HCT116 (cell line): ENCODE data around the gene SERPINE3. TPM values are rescaled to one million over a fixed set of nuclear protein-coding genes. Genes with fewer than 3 reads are reported as not detected.

Source experiments
- ATAC-seq: fragments of 200-7000 bp; cut with Tn5 transposase; 2 replicates; pipeline ENCODE4 v1.9.1; 2020; ENCODE audit warnings: mild to moderate bottlenecking, moderate library complexity
- BruUV-seq: library from RNA; stranded (reverse); fragments of 400-500 nt; replicated peaks from 2 replicates; lab custom pipeline; 2021; lab: Mats Ljungman, UMichigan
- CTCF ChIA-PET: fragments of 300-600 bp; sonication (Branson Sonifier 250); formaldehyde crosslinking; loops from one replicate; lab custom pipeline; 2021; ENCODE audit warnings: antibody characterized with exemption; lab: Charles Lee
- POLR2A ChIA-PET: fragments of 300-600, 350-600 bp; sonication (Branson Sonifier 250); formaldehyde crosslinking; loops from one replicate; lab custom pipeline; 2021; ENCODE audit warnings: antibody characterized with exemption; lab: Charles Lee
- RAD21 ChIA-PET, 2 experiments: fragments of 300-600 bp; sonication (Branson Sonifier 250); formaldehyde crosslinking; loops; one replicate each; lab custom pipeline; 2023; ENCODE audit warnings: low total read pairs in 2 of 2; ENCODE audit not compliant: uncharacterized antibody in 2 of 2, unreplicated experiment in 2 of 2, low non-redundant PET in 1 of 2; lab: Charles Lee
- DNase-seq: peaks from one replicate; pipeline ENCODE4 v3.0.0-alpha.2; 2010; ENCODE audit warnings: low read depth, low spot score
- H2AFZ ChIP-seq: fragments of 200-600 bp; shearing (Covaris generic), sonication (generic); 2 replicates; pipeline ENCODE4 v1.6.1; 2017; ENCODE audit warnings: low read depth, mixed run types, mixed read lengths, antibody characterized with exemption, low read length; ENCODE audit not compliant: poor library complexity, severe bottlenecking
- H3K27ac ChIP-seq: 2 replicates; pipeline ENCODE4 v1.5.1; 2012; ENCODE audit warnings: low read depth, low read length
- H3K27me3 ChIP-seq: fragments of 200-600 bp; sonication (generic); 2 replicates; pipeline ENCODE4 v1.6.1; 2016; ENCODE audit warnings: mixed run types, low read length, mixed read lengths; ENCODE audit not compliant: insufficient read depth
- H3K36me3 ChIP-seq, 2 experiments: fragments of 200-500 bp in 1 of 2; fragments of 200-600 bp in 1 of 2; sonication (Bioruptor generic) in 1 of 2; sonication (generic) in 1 of 2; 2 replicates each; pipeline versions ENCODE4 v1.5.1 to v1.6.1; 2014 to 2016; ENCODE audit warnings: low read length in 2 of 2, inconsistent platforms in 1 of 2, mixed read lengths in 1 of 2, mixed run types in 1 of 2; ENCODE audit not compliant: insufficient read depth in 2 of 2, control insufficient read depth in 1 of 2
- H3K4me1 ChIP-seq, 2 experiments: fragments of 200-600 bp in 1 of 2; sonication (generic) in 1 of 2; 2 replicates each; pipeline versions ENCODE4 v1.5.1 to v1.6.1; 2012 to 2017; ENCODE audit warnings: low read length in 2 of 2, inconsistent platforms in 1 of 2, mild to moderate bottlenecking in 1 of 2, mixed read lengths in 1 of 2, mixed run types in 1 of 2, moderate library complexity in 1 of 2; ENCODE audit not compliant: insufficient read depth in 2 of 2, control insufficient read depth in 1 of 2
- H3K4me2 ChIP-seq: fragments of 200-600 bp; sonication (generic); 2 replicates; pipeline ENCODE4 v1.6.1; 2017; ENCODE audit warnings: mixed run types, low read length, mixed read lengths
- H3K4me3 ChIP-seq, 2 experiments: fragments of 200-600 bp in 1 of 2; sonication (generic) in 1 of 2; replicated peaks in 1 of 2; 2 replicates each; pipeline ENCODE4 v1.5.1; 2011 to 2016; ENCODE audit warnings: low read length in 2 of 2, control low read depth in 1 of 2, low read depth in 1 of 2, mild to moderate bottlenecking in 1 of 2, mixed read lengths in 1 of 2, mixed run types in 1 of 2
- H3K79me2 ChIP-seq: fragments of 200-600 bp; sonication (generic); 2 replicates; pipeline ENCODE4 v1.6.1; 2017; ENCODE audit warnings: mild to moderate bottlenecking, mixed run types, low read length, moderate library complexity, mixed read lengths; ENCODE audit not compliant: insufficient read depth
- H3K9ac ChIP-seq: fragments of 200-600 bp; sonication (generic); 2 replicates; pipeline ENCODE4 v1.6.1; 2016; ENCODE audit warnings: low read length, mixed read lengths
- H3K9me2 ChIP-seq: fragments of 200-600 bp; sonication (generic), shearing (Covaris generic); 2 replicates; pipeline ENCODE4 v1.6.1; 2017; ENCODE audit warnings: mixed run types, mild to moderate bottlenecking, moderate library complexity; ENCODE audit not compliant: insufficient read depth
- H3K9me3 ChIP-seq, 2 experiments: fragments of 200-500 bp in 1 of 2; fragments of 200-600 bp in 1 of 2; sonication (Bioruptor generic) in 1 of 2; sonication (generic) in 1 of 2; 2 replicates each; pipeline ENCODE4 v1.6.1; 2014 to 2017; ENCODE audit warnings: low read length in 2 of 2, mixed read lengths in 2 of 2, inconsistent platforms in 1 of 2, low read depth in 1 of 2, mild to moderate bottlenecking in 1 of 2, mixed run types in 1 of 2, moderate library complexity in 1 of 2; ENCODE audit not compliant: control insufficient read depth in 1 of 2, insufficient read depth in 1 of 2
- H4K20me1 ChIP-seq: fragments of 200-600 bp; sonication (generic), shearing (Covaris generic); 2 replicates; pipeline ENCODE4 v1.6.1; 2017; ENCODE audit warnings: mixed run types, mild to moderate bottlenecking, moderate library complexity; ENCODE audit not compliant: insufficient read depth
- ATF3 ChIP-seq: IDR thresholded peaks from 2 replicates; pipeline ENCODE4 v1.6.1; 2012
- CBX3 ChIP-seq: IDR thresholded peaks from 2 replicates; pipeline ENCODE4 v1.6.1; 2012; ENCODE audit warnings: low read depth
- CEBPB ChIP-seq: IDR thresholded peaks from 2 replicates; pipeline ENCODE4 v1.6.1; 2012; ENCODE audit warnings: low read depth
- CTCF ChIP-seq, 3 experiments: fragments of 200-600 bp in 1 of 3; sonication (generic) in 1 of 3; IDR thresholded peaks in 2 of 3; conservative IDR thresholded peaks in 1 of 3; 2 replicates each; pipeline ENCODE4 v1.5.1; 2012 to 2017; ENCODE audit warnings: low read depth in 2 of 3, low read length in 2 of 3, antibody characterized with exemption in 1 of 3, borderline replicate concordance in 1 of 3, control low read depth in 1 of 3, mild to moderate bottlenecking in 1 of 3, mixed read lengths in 1 of 3, mixed run types in 1 of 3, moderate library complexity in 1 of 3; ENCODE audit not compliant: insufficient read depth in 1 of 3
- EGR1 ChIP-seq: IDR thresholded peaks from 2 replicates; pipeline ENCODE4 v1.6.1; 2012; ENCODE audit warnings: low read depth
- ELF1 ChIP-seq: IDR thresholded peaks from 2 replicates; pipeline ENCODE4 v1.6.1; 2012; ENCODE audit warnings: low read depth, borderline replicate concordance
- EZH2phosphoT487 ChIP-seq: fragments of 200-600 bp; IDR thresholded peaks from 2 replicates; pipeline ENCODE4 v1.6.1; 2018; ENCODE audit warnings: antibody characterized with exemption, borderline replicate concordance
- FOSL1 ChIP-seq: IDR thresholded peaks from 2 replicates; pipeline ENCODE4 v1.6.1; 2012; ENCODE audit warnings: low read depth
- JUND ChIP-seq: IDR thresholded peaks from 2 replicates; pipeline ENCODE4 v1.6.1; 2012
- POLR2A ChIP-seq: IDR thresholded peaks from 2 replicates; pipeline ENCODE4 v1.7.0; 2011; ENCODE audit warnings: borderline replicate concordance; ENCODE audit not compliant: insufficient read depth, insufficient read length; ENCODE audit errors: extremely low read depth
- RAD21 ChIP-seq: IDR thresholded peaks from 2 replicates; pipeline ENCODE4 v1.6.1; 2012; ENCODE audit warnings: low read depth, mild to moderate bottlenecking
- SP1 ChIP-seq: IDR thresholded peaks from 2 replicates; pipeline ENCODE4 v1.6.1; 2012; ENCODE audit warnings: low read depth
- SRF ChIP-seq: IDR thresholded peaks from 2 replicates; pipeline ENCODE4 v1.6.1; 2012; ENCODE audit warnings: low read depth
- TCF7L2 ChIP-seq: IDR thresholded peaks from 2 replicates; pipeline ENCODE4 v1.7.0; 2011; ENCODE audit warnings: borderline replicate concordance, inconsistent platforms; ENCODE audit not compliant: insufficient read depth, insufficient read length; ENCODE audit errors: extremely low read depth
- YY1 ChIP-seq: IDR thresholded peaks from 2 replicates; pipeline ENCODE4 v1.6.1; 2011; ENCODE audit warnings: low read length, low read depth, moderate library complexity, mild to moderate bottlenecking; ENCODE audit not compliant: insufficient replicate concordance; ENCODE audit errors: extremely low read depth
- ZBTB33 ChIP-seq: IDR thresholded peaks from 2 replicates; pipeline ENCODE4 v1.6.1; 2011; ENCODE audit warnings: mild to moderate bottlenecking, low read length, moderate library complexity; ENCODE audit not compliant: insufficient replicate concordance; ENCODE audit errors: extremely low read depth
- intact Hi-C: fragments of 100-400 bp; cut with micrococcal nuclease; formaldehyde crosslinking; loops from 2 replicates; pipeline ENCODE4 v1.10.0; 2022
- total RNA-seq: library from RNA; stranded (reverse); gene quantifications from one replicate; pipeline ENCODE4 v1.2.1, GENCODE V29; 2021; ENCODE audit not compliant: unreplicated experiment

SERPINE3 gene
- total RNA-seq, 1 experiment from 2014 or later: not detected

- no peak for TF ChIP-seq YY1
- TF ChIP-seq, all 23 proteins: peak for 0
These were observed 40.7 kb upstream of the SERPINE3 start (continued) for GRCh38 chr13:51298812-51299211.

- Histone ChIP-seq H3K9me2 (no peaks in the 10 kb centered on the region), H2AFZ (no peak overlapping the region), H3K4me2 (no peak overlapping the region), H3K36me3 (no peaks in the 10 kb centered on the region), H3K4me1 (no peaks in the 10 kb centered on the region), H3K4me3 (no peak overlapping the region), H4K20me1 (no peaks in the 10 kb centered on the region), H3K79me2 (no peaks in the 10 kb centered on the region), H3K9ac (no peak overlapping the region), H3K27me3 (no peaks in the 10 kb centered on the region), H3K9me3 (no peaks in the 10 kb centered on the region), H3K27ac (no peak overlapping the region)
- CTCF ChIA-PET: interaction anchor here (3.2 kb wide), 1 partner anchor 17 kb away, joined by 12 read pairs; no protein-coding TSS in a partner anchor
- ATAC-seq (no peak), DNase-seq (no peak)
- intact Hi-C loops: no loop called here
- BruUV-seq: no TSS peak
- TF ChIP-seq CBX3: no peak
- no peak for TF ChIP-seq EGR1
- TF ChIP-seq YY1: no peak
- no peak for TF ChIP-seq SP1
- RAD21 ChIA-PET: no interaction called here
- POLR2A ChIA-PET: no interaction called here
These were observed 36.4 kb upstream of the SERPINE3 start for GRCh38 chr13:51303063-51303552.

GRCh38 chr13:51303882-51304281 lies 35.6 kb upstream of the SERPINE3 start:
- no peak overlapping the region for H2AFZ ChIP-seq
- CTCF ChIA-PET: interaction anchor here (3.2 kb wide), 1 partner anchor 17 kb away, joined by 12 read pairs; no protein-coding TSS in a partner anchor
- no peak overlapping the region for H3K4me3 ChIP-seq
- H3K4me1 ChIP-seq: no peaks in the 10 kb centered on the region
- RAD21 ChIA-PET: no interaction called here
- no peaks in the 10 kb centered on the region for H3K36me3 ChIP-seq
- POLR2A ChIA-PET: no interaction called here
- BruUV-seq: no TSS peak
- no peak overlapping the region for H3K9ac ChIP-seq
- no peaks in the 10 kb centered on the region for H3K9me2 ChIP-seq
- no peak overlapping the region for H3K4me2 ChIP-seq
- intact Hi-C loops: no loop called here
- DNase-seq (no peak), ATAC-seq (no peak)
- no peaks in the 10 kb centered on the region for H3K27me3 ChIP-seq
- no peaks in the 10 kb centered on the region for H3K79me2 ChIP-seq
- no peak overlapping the region for H3K27ac ChIP-seq
- H4K20me1 ChIP-seq: no peaks in the 10 kb centered on the region
- no peaks in the 10 kb centered on the region for H3K9me3 ChIP-seq
- TF ChIP-seq EZH2phosphoT487 (no peak), RAD21 (no peak), CTCF (IDR thresholded peaks at IDR 0.05 in 2 of 3, conservative IDR thresholded peaks at IDR 0.05 in 1 of 3; ENCODE audit: borderline replicate concordance in 1 of 3, insufficient read depth in 1 of 3, low read depth in 2 of 3, low read length in 2 of 3) (no peak), ZBTB33 (no peak), SRF (no peak), CBX3 (no peak), ELF1 (no peak), TCF7L2 (no peak), POLR2A (no peak), EGR1 (no peak), ATF3 (no peak), JUND (no peak), SP1 (no peak), CEBPB (no peak), FOSL1 (no peak)
